MCF 10A (cell line): ENCODE results near the gene PKD2. TPM values are rescaled to one million over a fixed set of nuclear protein-coding genes. Genes with fewer than 3 reads are reported as not detected.

Experiments
- BruUV-seq: library from RNA; stranded (reverse); fragments of 400-500 nt; replicated peaks from 2 replicates; lab custom pipeline; 2021; lab: Mats Ljungman, UMichigan
- CTCF ChIA-PET: fragments of 300-600 bp; sonication (Branson Sonifier 250); formaldehyde crosslinking; extraction: SDS; loops from one replicate; lab custom pipeline; 2021; ENCODE audit warnings: antibody characterized with exemption, inconsistent platforms; lab: Yijun Ruan, JAX
- POLR2A ChIA-PET: fragments of 300-600, 350-650 bp; sonication (Branson Sonifier 250); formaldehyde crosslinking; extraction: SDS; loops from one replicate; lab custom pipeline; 2020; ENCODE audit warnings: antibody characterized with exemption, inconsistent platforms; lab: Yijun Ruan, JAX
- DNase-seq: peaks from one replicate; pipeline ENCODE4 v3.0.0-alpha.2; 2018; ENCODE audit not compliant: unreplicated experiment
- H3K27ac Mint-ChIP-seq: one replicate; pipeline ENCODE4 v1.8.0; 2022; ENCODE audit warnings: mild to moderate bottlenecking, low read depth, mixed read lengths; ENCODE audit not compliant: unreplicated experiment
- H3K27me3 Mint-ChIP-seq: one replicate; pipeline ENCODE4 v1.8.0; 2022; ENCODE audit warnings: mixed read lengths; ENCODE audit not compliant: insufficient read depth, unreplicated experiment
- H3K36me3 Mint-ChIP-seq: one replicate; pipeline ENCODE4 v1.8.0; 2022; ENCODE audit warnings: mild to moderate bottlenecking, moderate library complexity, mixed read lengths; ENCODE audit not compliant: insufficient read depth, unreplicated experiment
- H3K4me1 Mint-ChIP-seq: one replicate; pipeline ENCODE4 v1.8.0; 2022; ENCODE audit warnings: mixed read lengths; ENCODE audit not compliant: insufficient read depth, unreplicated experiment
- H3K4me3 Mint-ChIP-seq: one replicate; pipeline ENCODE4 v1.8.0; 2022; ENCODE audit warnings: mild to moderate bottlenecking, moderate library complexity, mixed read lengths; ENCODE audit not compliant: unreplicated experiment
- H3K9me3 Mint-ChIP-seq: one replicate; pipeline ENCODE4 v1.8.0; 2022; ENCODE audit warnings: mixed read lengths; ENCODE audit not compliant: unreplicated experiment
- intact Hi-C: fragments of 100-400 bp; cut with micrococcal nuclease; formaldehyde crosslinking; loops from 2 replicates; pipeline ENCODE4 v1.14.1; 2022
- total RNA-seq: library from RNA; stranded (reverse); gene quantifications from 2 replicates; pipeline ENCODE4 v1.2.3, GENCODE V29; 2022
- TF ChIP-seq, protein P1 (sequence below): fragments of 200-600 bp; IDR thresholded peaks from one replicate; pipeline ENCODE4 v1.8.0; 2022; ENCODE audit warnings: antibody characterized with exemption, mild to moderate bottlenecking; ENCODE audit not compliant: unreplicated experiment

PKD2 gene
- total RNA-seq, 1 experiment from 2014 or later, result 29.5 TPM

DNA sequence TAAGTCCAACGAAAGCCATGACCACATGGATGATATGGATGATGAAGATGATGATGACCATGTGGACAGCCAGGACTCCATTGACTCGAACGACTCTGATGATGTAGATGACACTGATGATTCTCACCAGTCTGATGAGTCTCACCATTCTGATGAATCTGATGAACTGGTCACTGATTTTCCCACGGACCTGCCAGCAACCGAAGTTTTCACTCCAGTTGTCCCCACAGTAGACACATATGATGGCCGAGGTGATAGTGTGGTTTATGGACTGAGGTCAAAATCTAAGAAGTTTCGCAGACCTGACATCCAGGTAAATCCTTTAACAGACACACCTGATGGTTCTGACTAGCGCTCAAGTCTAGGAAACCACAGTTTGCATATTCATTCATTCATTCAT is 25.9 kb upstream of the PKD2 start:
- POLR2A ChIA-PET, result no interaction called here
- BruUV-seq, result no TSS peak
- CTCF ChIA-PET, result interaction anchor here (1.6 to 2.5 kb wide), 2 partner anchors 129 to 132 kb away, joined by 10 to 11 read pairs; no protein-coding TSS in a partner anchor
- Mint-ChIP-seq H3K27me3 (no peaks in the 10 kb centered on the region), H3K9me3 (no peaks in the 10 kb centered on the region), H3K4me1 (peaks cover 5% of the 10 kb centered on the region), H3K36me3 (no peaks in the 10 kb centered on the region), H3K27ac (no peak overlapping the region), H3K4me3 (no peak overlapping the region)
- no peak for DNase-seq
- intact Hi-C loops, result no loop called here
- TF ChIP-seq, protein P1, sequence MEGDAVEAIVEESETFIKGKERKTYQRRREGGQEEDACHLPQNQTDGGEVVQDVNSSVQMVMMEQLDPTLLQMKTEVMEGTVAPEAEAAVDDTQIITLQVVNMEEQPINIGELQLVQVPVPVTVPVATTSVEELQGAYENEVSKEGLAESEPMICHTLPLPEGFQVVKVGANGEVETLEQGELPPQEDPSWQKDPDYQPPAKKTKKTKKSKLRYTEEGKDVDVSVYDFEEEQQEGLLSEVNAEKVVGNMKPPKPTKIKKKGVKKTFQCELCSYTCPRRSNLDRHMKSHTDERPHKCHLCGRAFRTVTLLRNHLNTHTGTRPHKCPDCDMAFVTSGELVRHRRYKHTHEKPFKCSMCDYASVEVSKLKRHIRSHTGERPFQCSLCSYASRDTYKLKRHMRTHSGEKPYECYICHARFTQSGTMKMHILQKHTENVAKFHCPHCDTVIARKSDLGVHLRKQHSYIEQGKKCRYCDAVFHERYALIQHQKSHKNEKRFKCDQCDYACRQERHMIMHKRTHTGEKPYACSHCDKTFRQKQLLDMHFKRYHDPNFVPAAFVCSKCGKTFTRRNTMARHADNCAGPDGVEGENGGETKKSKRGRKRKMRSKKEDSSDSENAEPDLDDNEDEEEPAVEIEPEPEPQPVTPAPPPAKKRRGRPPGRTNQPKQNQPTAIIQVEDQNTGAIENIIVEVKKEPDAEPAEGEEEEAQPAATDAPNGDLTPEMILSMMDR, result no peak

DNA sequence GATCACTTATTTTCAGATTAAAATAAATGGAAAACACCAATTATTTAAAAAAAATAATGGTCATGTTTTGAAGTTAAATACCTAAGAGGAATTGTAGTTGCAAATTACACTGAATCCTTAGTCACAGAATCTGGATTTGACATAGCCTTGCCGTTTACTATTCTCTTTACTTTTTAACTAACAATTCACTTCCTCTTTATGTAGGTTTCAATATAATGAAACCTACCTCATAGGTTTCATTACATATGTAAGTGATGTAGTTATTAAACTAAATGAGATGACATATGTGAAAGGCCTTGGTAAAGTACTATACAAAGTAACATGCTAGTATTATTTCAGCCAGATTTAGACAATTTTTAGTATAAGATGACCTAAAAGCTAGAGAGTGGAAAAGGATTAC is 25.4 kb upstream of the PKD2 start:
- POLR2A ChIA-PET, result no interaction called here

DNA sequence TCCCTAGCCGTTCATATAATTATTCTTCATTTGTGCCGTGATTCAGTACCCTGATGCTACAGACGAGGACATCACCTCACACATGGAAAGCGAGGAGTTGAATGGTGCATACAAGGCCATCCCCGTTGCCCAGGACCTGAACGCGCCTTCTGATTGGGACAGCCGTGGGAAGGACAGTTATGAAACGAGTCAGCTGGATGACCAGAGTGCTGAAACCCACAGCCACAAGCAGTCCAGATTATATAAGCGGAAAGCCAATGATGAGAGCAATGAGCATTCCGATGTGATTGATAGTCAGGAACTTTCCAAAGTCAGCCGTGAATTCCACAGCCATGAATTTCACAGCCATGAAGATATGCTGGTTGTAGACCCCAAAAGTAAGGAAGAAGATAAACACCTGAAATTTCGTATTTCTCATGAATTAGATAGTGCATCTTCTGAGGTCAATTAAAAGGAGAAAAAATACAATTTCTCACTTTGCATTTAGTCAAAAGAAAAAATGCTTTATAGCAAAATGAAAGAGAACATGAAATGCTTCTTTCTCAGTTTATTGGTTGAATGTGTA is 24.9 kb upstream of the PKD2 start:
- intact Hi-C loops, result no loop called here
- CTCF ChIA-PET, result no interaction called here
- no TSS peak for BruUV-seq
- TF ChIP-seq, protein P1, result no peak
- Mint-ChIP-seq H3K4me3 (no peak overlapping the region), H3K4me1 (peaks cover 5% of the 10 kb centered on the region), H3K36me3 (no peaks in the 10 kb centered on the region), H3K27me3 (no peaks in the 10 kb centered on the region), H3K27ac (no peak overlapping the region), H3K9me3 (no peaks in the 10 kb centered on the region)
- no peak for DNase-seq
- POLR2A ChIA-PET, result no interaction called here

More for the DNA sequence above, 25.4 kb upstream of the PKD2 start:
- intact Hi-C loops, result no loop called here
- no peak for DNase-seq
- no TSS peak for BruUV-seq
- no peak overlapping the region for H3K4me3 Mint-ChIP-seq
- no peaks in the 10 kb centered on the region for H3K9me3 Mint-ChIP-seq
- H3K27me3 Mint-ChIP-seq, result no peaks in the 10 kb centered on the region
- no peaks in the 10 kb centered on the region for H3K36me3 Mint-ChIP-seq
- H3K4me1 Mint-ChIP-seq, result peaks cover 5% of the 10 kb centered on the region
- CTCF ChIA-PET, result no interaction called here
- H3K27ac Mint-ChIP-seq, result no peak overlapping the region
- TF ChIP-seq, protein P1, result no peak

DNA sequence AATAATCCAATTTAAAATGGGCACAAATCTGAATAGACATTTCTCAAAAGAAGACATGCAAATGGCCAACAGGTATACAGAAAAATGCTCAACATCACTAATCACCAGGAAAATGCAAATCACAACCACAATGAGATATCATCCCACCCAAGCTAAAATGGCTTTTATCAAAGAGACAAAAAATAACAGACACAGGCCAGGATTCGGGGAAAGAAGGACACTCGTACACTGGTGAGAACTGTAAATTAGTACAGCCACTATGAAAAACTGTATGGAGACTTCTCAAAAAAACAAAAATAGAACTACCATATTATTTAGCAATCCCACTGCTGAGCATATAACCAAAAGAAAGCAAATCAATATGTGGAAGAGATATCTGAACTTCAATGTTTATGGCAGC is 23.4 kb upstream of the PKD2 start:
- no peaks in the 10 kb centered on the region for H3K9me3 Mint-ChIP-seq
- BruUV-seq, result no TSS peak
- TF ChIP-seq, protein P1, result no peak
- no peaks in the 10 kb centered on the region for H3K36me3 Mint-ChIP-seq
- intact Hi-C loops, result loop anchor here (2.0 kb wide), 1 partner anchor 229 kb away; no protein-coding TSS in a partner anchor
- POLR2A ChIA-PET, result no interaction called here
- H3K4me1 Mint-ChIP-seq, result peaks cover 5% of the 10 kb centered on the region
- no peak for DNase-seq
- CTCF ChIA-PET, result interaction anchor here (0.6 to 4.1 kb wide), 4 partner anchors 9 to 445 kb away, joined by 3 to 26 read pairs (median 4); no protein-coding TSS in a partner anchor
- no peak overlapping the region for H3K4me3 Mint-ChIP-seq
- H3K27ac Mint-ChIP-seq, result no peak overlapping the region
- no peaks in the 10 kb centered on the region for H3K27me3 Mint-ChIP-seq
